Activated B cell treated with CpG ODN at 0.5 μM for 24 hours (primary cell): ENCODE results near the gene KRTAP21-3. TPM values are rescaled to one million over a fixed set of nuclear protein-coding genes. Genes with fewer than 3 reads are reported as not detected.

ENCODE experiments used
- ATAC-seq: fragments of 200-7000 bp; cut with Tn5 transposase; one replicate; pipeline ENCODE4 v1.10.0; 2021; ENCODE audit warnings: low read depth, mild to moderate bottlenecking, moderate library complexity
- CTCF ChIA-PET: fragments of 350-600 bp; sonication (Branson Sonifier 250); formaldehyde crosslinking; loops from one replicate; lab custom pipeline; 2021; ENCODE audit warnings: antibody characterized with exemption; lab: Charles Lee
- POLR2A ChIA-PET: fragments of 350-600 bp; sonication (Branson Sonifier 250); formaldehyde crosslinking; loops from one replicate; lab custom pipeline; 2021; ENCODE audit warnings: antibody characterized with exemption; lab: Charles Lee
- DNase-seq: peaks from one replicate; pipeline ENCODE4 v3.0.0; 2022
- H3K27ac Mint-ChIP-seq: one replicate; pipeline ENCODE4 v1.8.0; 2020; ENCODE audit warnings: mixed read lengths
- H3K27me3 Mint-ChIP-seq: one replicate; pipeline ENCODE4 v1.8.0; 2021; ENCODE audit warnings: mixed read lengths
- H3K36me3 Mint-ChIP-seq: one replicate; pipeline ENCODE4 v1.8.0; 2021; ENCODE audit warnings: low read depth, mixed read lengths
- H3K4me1 Mint-ChIP-seq: one replicate; pipeline ENCODE4 v1.8.0; 2021; ENCODE audit warnings: mixed read lengths
- H3K4me3 Mint-ChIP-seq: one replicate; pipeline ENCODE4 v1.8.0; 2020; ENCODE audit warnings: mild to moderate bottlenecking, mixed read lengths
- H3K9me3 Mint-ChIP-seq: one replicate; pipeline ENCODE4 v1.8.0; 2020; ENCODE audit warnings: mixed read lengths
- CTCF ChIP-seq: fragments of 200-600 bp; IDR thresholded peaks from one replicate; pipeline ENCODE4 v1.8.0; 2022; ENCODE audit warnings: antibody characterized with exemption, mild to moderate bottlenecking
- intact Hi-C: fragments of 100-400 bp; cut with micrococcal nuclease; formaldehyde crosslinking; loops from one replicate; pipeline ENCODE4 v1.15.1; 2024
- total RNA-seq: library from RNA; stranded (reverse); gene quantifications from 2 replicates; pipeline ENCODE4 v1.2.3, GENCODE V29; 2022

The KRTAP21-3 gene
- total RNA-seq, 1 donor from 2014 or later: not detected

- ChIA-PET POLR2A (no interaction called here), CTCF (no interaction called here)
- TF ChIP-seq CTCF: no peak
- DNase-seq: no peak
- Mint-ChIP-seq H3K4me1 (no peaks in the 10 kb centered on the region), H3K27ac (no peak overlapping the region), H3K27me3 (no peaks in the 10 kb centered on the region), H3K36me3 (no peaks in the 10 kb centered on the region), H3K4me3 (no peak overlapping the region), H3K9me3 (peaks cover 12% of the 10 kb centered on the region)
- no peak for ATAC-seq
- intact Hi-C loops: loop anchor here (10.0 kb wide), 1 partner anchor 71 kb away; the partner anchor contains the start of gene KRTAP20-4
These were observed 22.6 kb downstream of the KRTAP21-3 start for GRCh38 chr21:30695956-30696355.

GRCh38 chr21:30689822-30690221, 28.8 kb downstream of the KRTAP21-3 start:
- ChIA-PET CTCF (no interaction called here), POLR2A (no interaction called here)
- Mint-ChIP-seq H3K27ac (no peak overlapping the region), H3K9me3 (no peaks in the 10 kb centered on the region), H3K27me3 (no peaks in the 10 kb centered on the region), H3K36me3 (no peaks in the 10 kb centered on the region), H3K4me3 (no peak overlapping the region), H3K4me1 (no peaks in the 10 kb centered on the region)
- no peak for TF ChIP-seq CTCF
- ATAC-seq: no peak
- intact Hi-C loops: loop anchor here (10.0 kb wide), 1 partner anchor 65 kb away; the partner anchor contains the start of gene KRTAP20-4
- DNase-seq: no peak

DNA sequence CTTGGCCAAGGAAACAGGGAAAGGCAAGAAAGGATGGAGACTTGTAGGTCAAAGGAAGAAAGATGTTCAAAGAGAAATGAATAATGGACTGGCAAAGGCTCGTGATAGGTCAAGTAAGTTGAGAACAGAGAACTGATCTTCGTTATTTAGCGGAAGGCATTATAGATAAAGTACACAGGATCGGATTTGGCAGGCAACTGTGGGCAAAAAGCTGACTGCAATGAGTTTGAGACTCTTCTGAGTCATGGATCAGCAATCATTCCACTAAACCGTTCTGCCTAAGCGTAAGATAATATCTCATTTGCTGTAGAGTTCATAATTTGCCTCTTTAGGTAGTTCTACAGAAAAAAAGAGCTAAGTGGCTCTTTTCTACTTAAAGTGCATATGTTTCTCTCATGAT, 34.1 kb downstream of the KRTAP21-3 start:
- Mint-ChIP-seq H3K27me3 (no peaks in the 10 kb centered on the region), H3K9me3 (peaks cover 9% of the 10 kb centered on the region), H3K27ac (no peak overlapping the region), H3K4me3 (no peak overlapping the region), H3K36me3 (no peaks in the 10 kb centered on the region), H3K4me1 (no peaks in the 10 kb centered on the region)
- no peak for DNase-seq
- CTCF ChIA-PET: no interaction called here
- no peak for TF ChIP-seq CTCF
- POLR2A ChIA-PET: no interaction called here
- intact Hi-C loops: no loop called here
- ATAC-seq: no peak

- H3K36me3 Mint-ChIP-seq: no peaks in the 10 kb centered on the region
- DNase-seq (no peak), ATAC-seq (no peak)
- no peaks in the 10 kb centered on the region for H3K27me3 Mint-ChIP-seq
- intact Hi-C loops: no loop called here
- H3K4me3 Mint-ChIP-seq: no peak overlapping the region
- H3K27ac Mint-ChIP-seq: no peak overlapping the region
- ChIA-PET CTCF (no interaction called here), POLR2A (no interaction called here)
- peaks cover 9% of the 10 kb centered on the region for H3K9me3 Mint-ChIP-seq
- no peak for TF ChIP-seq CTCF
- no peaks in the 10 kb centered on the region for H3K4me1 Mint-ChIP-seq
These were observed 38.0 kb downstream of the KRTAP21-3 start for GRCh38 chr21:30680586-30680985.

GRCh38 chr21:30676737-30677136, 41.8 kb downstream of the KRTAP21-3 start:
- ATAC-seq: no peak
- H3K36me3 Mint-ChIP-seq: no peaks in the 10 kb centered on the region
- ChIA-PET POLR2A (no interaction called here), CTCF (no interaction called here)
- no peaks in the 10 kb centered on the region for H3K4me1 Mint-ChIP-seq
- TF ChIP-seq CTCF: no peak
- H3K9me3 Mint-ChIP-seq: peaks cover 1% of the 10 kb centered on the region
- no peak for DNase-seq
- intact Hi-C loops: no loop called here
- H3K27me3 Mint-ChIP-seq: no peaks in the 10 kb centered on the region
- no peak overlapping the region for H3K27ac Mint-ChIP-seq
- no peak overlapping the region for H3K4me3 Mint-ChIP-seq
